CD4-positive, CD25-positive, alpha-beta regulatory T cell (primary cell): ENCODE results near the gene MYL5. TPM values are rescaled to one million over a fixed set of nuclear protein-coding genes. Genes with fewer than 3 reads are reported as not detected.
A peak's percentile ranks its signal among the peaks of the same experiment; 100 is the strongest.

Source experiments
- ATAC-seq, 2 donors: fragments of 150-1000 bp; cut with Tn5 transposase; one replicate each; pipeline ENCODE4 v1.10.0; 2021; ENCODE audit warnings: low read depth in 2 of 2, moderate number of reproducible peaks in 2 of 2, moderate library complexity in 1 of 2
- DNase-seq, 3 donors: peaks; one replicate each; pipeline versions ENCODE4 v3.0.0 to v3.0.0-alpha.2; 2012 to 2022; ENCODE audit warnings: mixed read lengths in 1 of 3
- H3K27ac ChIP-seq: one replicate; pipeline ENCODE4 v1.7.0; 2013; ENCODE audit warnings: mild to moderate bottlenecking, low read length; ENCODE audit not compliant: insufficient read depth, poor library complexity, severe bottlenecking
- H3K27me3 ChIP-seq: one replicate; pipeline ENCODE4 v1.7.0; 2013; ENCODE audit warnings: low read length; ENCODE audit not compliant: control insufficient read depth, insufficient read depth
- H3K36me3 ChIP-seq: one replicate; pipeline ENCODE4 v1.7.0; 2013; ENCODE audit warnings: mild to moderate bottlenecking, low read length, moderate library complexity; ENCODE audit not compliant: control insufficient read depth, insufficient read depth
- H3K4me1 ChIP-seq: 2 replicates; pipeline ENCODE4 v1.7.0; 2013; ENCODE audit warnings: mild to moderate bottlenecking, low read length; ENCODE audit not compliant: insufficient read depth, control insufficient read depth, poor library complexity, severe bottlenecking
- H3K4me3 ChIP-seq: one replicate; pipeline ENCODE4 v1.7.0; 2013; ENCODE audit warnings: low read depth, mild to moderate bottlenecking, low read length, moderate library complexity
- H3K9me3 ChIP-seq, 2 experiments: 1 replicate in 1 of 2; 2 replicates in 1 of 2; pipeline ENCODE4 v1.7.0; 2013; ENCODE audit warnings: low read length in 2 of 2, mild to moderate bottlenecking in 1 of 2, moderate library complexity in 1 of 2; ENCODE audit not compliant: control insufficient read depth in 2 of 2
- H3K27ac Mint-ChIP-seq, 3 donors: one replicate each; pipeline ENCODE4 v1.8.0; 2020 to 2022; ENCODE audit warnings: mild to moderate bottlenecking in 3 of 3, mixed read lengths in 3 of 3, moderate library complexity in 2 of 3
- H3K27me3 Mint-ChIP-seq: one replicate; pipeline ENCODE4 v1.8.0; 2022; ENCODE audit warnings: mild to moderate bottlenecking, mixed read lengths
- H3K36me3 Mint-ChIP-seq: one replicate; pipeline ENCODE4 v1.8.0; 2020; ENCODE audit warnings: mixed read lengths
- H3K4me1 Mint-ChIP-seq, 4 donors: one replicate each; pipeline ENCODE4 v1.8.0; 2020 to 2022; ENCODE audit warnings: mixed read lengths in 4 of 4, mild to moderate bottlenecking in 1 of 4
- H3K4me3 Mint-ChIP-seq, 4 donors: one replicate each; pipeline ENCODE4 v1.8.0; 2020 to 2022; ENCODE audit warnings: mild to moderate bottlenecking in 4 of 4, mixed read lengths in 4 of 4, moderate library complexity in 3 of 4
- H3K9me3 Mint-ChIP-seq, 7 donors: one replicate each; pipeline ENCODE4 v1.8.0; 2020 to 2022; ENCODE audit warnings: mixed read lengths in 7 of 7, mild to moderate bottlenecking in 3 of 7, moderate library complexity in 2 of 7
- polyA plus RNA-seq, 4 donors: library from polyadenylated mRNA; unstranded; fragments of 300-500 nt; fragmentation: Illumina TruSeq; gene quantifications; one replicate each; pipeline ENCODE4 v1.2.3, GENCODE V29; 2021
- total RNA-seq: library from RNA; stranded (reverse); gene quantifications from one replicate; pipeline ENCODE4 v1.2.3, GENCODE V29; 2022

The MYL5 gene
- total and polyA plus RNA-seq, 5 donors from 2014 or later: 3.3 to 13.9 (median 4.7) TPM

GRCh38 chr4:680551-680927 lies 6.2 kb downstream of the MYL5 start:
- no peaks in the 10 kb centered on the region for H3K36me3 Mint-ChIP-seq
- Histone ChIP-seq H3K27ac (peak overlapping the region; percentile 41), H3K27me3 (no peaks in the 10 kb centered on the region), H3K4me3 (no peak overlapping the region), H3K9me3 (no peaks in the 10 kb centered on the region), H3K4me1 (peaks cover 16% of the 10 kb centered on the region), H3K36me3 (no peaks in the 10 kb centered on the region)
- H3K9me3 Mint-ChIP-seq: no peaks in the 10 kb centered on the region
- peak overlapping the region in 2 of 3 donors; percentile 17 to 43 for H3K27ac Mint-ChIP-seq
- H3K4me1 Mint-ChIP-seq: peaks cover 0 to 18% (median 1%) of the 10 kb centered on the region in 4 donors
- peaks cover 6% of the 10 kb centered on the region for H3K27me3 Mint-ChIP-seq
- H3K4me3 Mint-ChIP-seq: peak overlapping the region; percentile 64 to 88 (median 68)
- DNase-seq: no peak
- no peak for ATAC-seq

- Histone ChIP-seq H3K27ac (peak overlapping the region; percentile 41), H3K4me1 (peaks cover 13% of the 10 kb centered on the region), H3K4me3 (no peak overlapping the region), H3K27me3 (no peaks in the 10 kb centered on the region), H3K36me3 (no peaks in the 10 kb centered on the region), H3K9me3 (no peaks in the 10 kb centered on the region)
- H3K9me3 Mint-ChIP-seq: no peaks in the 10 kb centered on the region
- peak; percentile 24 to 47 for ATAC-seq
- peaks cover 0 to 18% (median 1%) of the 10 kb centered on the region in 4 donors for H3K4me1 Mint-ChIP-seq
- H3K36me3 Mint-ChIP-seq: no peaks in the 10 kb centered on the region
- H3K27ac Mint-ChIP-seq: peak overlapping the region in 2 of 3 donors; percentile 17 to 43
- DNase-seq: peak; percentile 44 to 57 (median 52)
- peak overlapping the region; percentile 64 to 88 (median 68) for H3K4me3 Mint-ChIP-seq
- H3K27me3 Mint-ChIP-seq: peaks cover 6% of the 10 kb centered on the region
Observed at GRCh38 chr4:680928-681645, 6.7 kb downstream of the MYL5 start.

GRCh38 chr4:681736-682451 lies 7.6 kb downstream of the MYL5 start:
- H3K27me3 Mint-ChIP-seq: peaks cover 6% of the 10 kb centered on the region
- no peaks in the 10 kb centered on the region for H3K9me3 Mint-ChIP-seq
- H3K9me3 ChIP-seq: no peaks in the 10 kb centered on the region
- no peaks in the 10 kb centered on the region for H3K27me3 ChIP-seq
- peak overlapping the region in 3 of 4 donors; percentile 38 to 61 (median 39) for H3K4me3 Mint-ChIP-seq
- H3K4me1 Mint-ChIP-seq: peaks cover 0 to 18% (median 1%) of the 10 kb centered on the region in 4 donors
- peak in 1 of 2 donors; percentile 7 for ATAC-seq
- no peaks in the 10 kb centered on the region for H3K36me3 Mint-ChIP-seq
- no peak overlapping the region for H3K4me3 ChIP-seq
- DNase-seq: peak in 2 of 3 donors; percentile 54 to 57
- H3K27ac Mint-ChIP-seq: no peak overlapping the region
- no peaks in the 10 kb centered on the region for H3K36me3 ChIP-seq
- peaks cover 13% of the 10 kb centered on the region for H3K4me1 ChIP-seq
- H3K27ac ChIP-seq: no peak overlapping the region

- H3K4me3 Mint-ChIP-seq: peak overlapping the region; percentile 35 to 61 (median 45)
- peaks cover 6% of the 10 kb centered on the region for H3K27me3 Mint-ChIP-seq
- no peaks in the 10 kb centered on the region for H3K27me3 ChIP-seq
- H3K4me1 ChIP-seq: peaks cover 13% of the 10 kb centered on the region
- no peaks in the 10 kb centered on the region for H3K9me3 ChIP-seq
- ATAC-seq: no peak
- peak overlapping the region in 1 of 3 donors; percentile 67 for H3K27ac Mint-ChIP-seq
- no peaks in the 10 kb centered on the region for H3K36me3 ChIP-seq
- DNase-seq: no peak
- no peak overlapping the region for H3K4me3 ChIP-seq
- no peaks in the 10 kb centered on the region for H3K36me3 Mint-ChIP-seq
- peaks cover 0 to 16% (median 1%) of the 10 kb centered on the region in 4 donors for H3K4me1 Mint-ChIP-seq
- no peaks in the 10 kb centered on the region for H3K9me3 Mint-ChIP-seq
- H3K27ac ChIP-seq: no peak overlapping the region
Observed at GRCh38 chr4:682490-683172, 8.3 kb downstream of the MYL5 start.

GRCh38 chr4:683247-683897 lies 9.0 kb downstream of the MYL5 start:
- Histone ChIP-seq H3K27ac (no peak overlapping the region), H3K4me3 (no peak overlapping the region), H3K9me3 (no peaks in the 10 kb centered on the region), H3K4me1 (peaks cover 13% of the 10 kb centered on the region), H3K36me3 (no peaks in the 10 kb centered on the region), H3K27me3 (no peaks in the 10 kb centered on the region)
- H3K36me3 Mint-ChIP-seq: no peaks in the 10 kb centered on the region
- H3K4me1 Mint-ChIP-seq: peaks cover 0 to 18% (median 2%) of the 10 kb centered on the region in 4 donors
- H3K4me3 Mint-ChIP-seq: peak overlapping the region in 1 of 4 donors; percentile 51
- H3K27ac Mint-ChIP-seq: no peak overlapping the region
- H3K27me3 Mint-ChIP-seq: no peaks in the 10 kb centered on the region
- H3K9me3 Mint-ChIP-seq: no peaks in the 10 kb centered on the region
- no peak for ATAC-seq
- no peak for DNase-seq

- H3K27me3 Mint-ChIP-seq: no peaks in the 10 kb centered on the region
Observed at GRCh38 chr4:683982-684622, 9.8 kb downstream of the MYL5 start.

More at GRCh38 chr4:683982-684622, 9.8 kb downstream of the MYL5 start:
- Histone ChIP-seq H3K9me3 (no peaks in the 10 kb centered on the region), H3K27ac (no peak overlapping the region), H3K27me3 (no peaks in the 10 kb centered on the region), H3K4me3 (no peak overlapping the region), H3K4me1 (peaks cover 18% of the 10 kb centered on the region), H3K36me3 (no peaks in the 10 kb centered on the region)
- DNase-seq (no peak), ATAC-seq (no peak)
- Mint-ChIP-seq H3K27ac (no peak overlapping the region), H3K4me3 (no peak overlapping the region), H3K36me3 (no peaks in the 10 kb centered on the region), H3K9me3 (no peaks in the 10 kb centered on the region), H3K4me1 (peaks cover 0 to 18% (median 2%) of the 10 kb centered on the region in 4 donors)
